HepG2 (cell line): ENCODE data around the gene C10orf53. TPM values are rescaled to one million over a fixed set of nuclear protein-coding genes. Genes with fewer than 3 reads are reported as not detected.

ENCODE experiments used
- ATAC-seq: fragments of 200-7000 bp; cut with Tn5 transposase; 3 replicates; pipeline ENCODE4 v1.9.1; 2020; ENCODE audit warnings: mild to moderate bottlenecking, moderate library complexity
- BruUV-seq: library from RNA; stranded (reverse); fragments of 400-500 nt; replicated peaks from 2 replicates; lab custom pipeline; 2021; lab: Mats Ljungman, UMichigan
- CTCF ChIA-PET: fragments of 300-600 bp; formaldehyde crosslinking; extraction: SDS; loops from one replicate; lab custom pipeline; 2021; ENCODE audit warnings: low total read pairs, inconsistent platforms, low intra/inter-chr PET ratio; lab: Yijun Ruan, JAX
- POLR2A ChIA-PET: fragments of 350-600 bp; sonication (Branson Sonifier 250); formaldehyde crosslinking; loops from one replicate; lab custom pipeline; 2020; ENCODE audit warnings: antibody characterized with exemption, inconsistent platforms; lab: Yijun Ruan, JAX
- DNase-seq: peaks from one replicate; pipeline ENCODE4 v3.0.0-alpha.2; 2015; ENCODE audit warnings: low spot score
- FAIRE-seq: peaks from 3 replicates; lab custom pipeline; 2011; peaks lifted over from hg19 to GRCh38; lab: Jason Lieb, UNC
- H2AFZ ChIP-seq: one replicate; pipeline ENCODE4 v1.6.1; 2011; ENCODE audit warnings: low read length, inconsistent platforms
- H3K27ac ChIP-seq: fragments of 300-600 bp; 3 replicates; pipeline ENCODE4 v1.8.0; 2011; ENCODE audit warnings: mixed run types, mild to moderate bottlenecking, mixed read lengths, low read length, inconsistent platforms; ENCODE audit not compliant: insufficient read depth; ENCODE audit errors: extremely low read length
- H3K27me3 ChIP-seq, 2 experiments: fragments of 200-600 bp in 1 of 2; 2 replicates in 1 of 2; 3 replicates in 1 of 2; pipeline versions ENCODE4 v1.6.0 to v1.8.0; 2011; ENCODE audit warnings: low read length in 2 of 2, mild to moderate bottlenecking in 2 of 2, moderate library complexity in 2 of 2, inconsistent platforms in 1 of 2; ENCODE audit not compliant: insufficient read depth in 2 of 2, control insufficient read depth in 1 of 2
- H3K36me3 ChIP-seq, 2 experiments: fragments of 200-600 bp in 1 of 2; replicated peaks in 1 of 2; 2 replicates in 1 of 2; 3 replicates in 1 of 2; pipeline versions ENCODE4 v1.5.1 to v1.8.0; 2011; ENCODE audit warnings: low read length in 2 of 2, inconsistent platforms in 1 of 2; ENCODE audit not compliant: insufficient read depth in 2 of 2, control insufficient read depth in 1 of 2
- H3K4me1 ChIP-seq: 2 replicates; pipeline ENCODE4 v1.5.1; 2012; ENCODE audit warnings: low read length, inconsistent platforms; ENCODE audit not compliant: insufficient read depth
- H3K4me2 ChIP-seq: 2 replicates; pipeline ENCODE4 v1.6.0; 2011; ENCODE audit warnings: low read depth, low read length, inconsistent platforms
- H3K4me3 ChIP-seq, 3 experiments: fragments of 200-600 bp in 1 of 3; sonication (generic), shearing (Covaris generic) in 1 of 3; replicated peaks in 1 of 3; 2 replicates each; pipeline ENCODE4 v1.5.1; 2011 to 2016; ENCODE audit warnings: low read length in 3 of 3, inconsistent platforms in 2 of 3, low read depth in 2 of 3, mild to moderate bottlenecking in 2 of 3, control low read depth in 1 of 3, mixed read lengths in 1 of 3; ENCODE audit not compliant: insufficient read depth in 1 of 3
- H3K79me2 ChIP-seq: one replicate; pipeline ENCODE4 v1.6.1; 2011; ENCODE audit warnings: low read length, inconsistent platforms; ENCODE audit not compliant: insufficient read depth
- H3K9ac ChIP-seq: 2 replicates; pipeline ENCODE4 v1.6.0; 2011; ENCODE audit warnings: mild to moderate bottlenecking, low read depth, low read length, inconsistent platforms; ENCODE audit not compliant: insufficient read depth
- H3K9me3 ChIP-seq: 2 replicates; pipeline ENCODE4 v1.5.1; 2012; ENCODE audit warnings: mild to moderate bottlenecking, low read length
- H4K20me1 ChIP-seq: 2 replicates; pipeline ENCODE4 v1.6.0; 2011; ENCODE audit warnings: inconsistent platforms, mild to moderate bottlenecking, low read length, moderate library complexity; ENCODE audit not compliant: insufficient read depth
- AHR ChIP-seq: IDR thresholded peaks from 2 replicates; pipeline ENCODE4 v1.6.1; 2018; ENCODE audit warnings: missing genetic modification reagents, missing compliant biosample characterization
- AKAP8 ChIP-seq: sonication (generic); formaldehyde crosslinking; IDR thresholded peaks from 2 replicates; pipeline ENCODE4 v1.5.1; 2020; ENCODE audit warnings: mild to moderate bottlenecking, missing genetic modification reagents
- GFI1 ChIP-seq: sonication (generic); formaldehyde crosslinking; IDR thresholded peaks from 2 replicates; pipeline ENCODE4 v1.5.0; 2020; ENCODE audit warnings: missing genetic modification reagents, mild to moderate bottlenecking, borderline replicate concordance
- HMGA1 ChIP-seq: sonication (generic); formaldehyde crosslinking; conservative IDR thresholded peaks from 2 replicates; pipeline ENCODE4 v1.4.0; 2020; ENCODE audit warnings: missing genetic modification reagents
- IRF2 ChIP-seq: IDR thresholded peaks from 2 replicates; pipeline ENCODE4 v1.6.1; 2018; ENCODE audit warnings: missing genetic modification reagents, missing compliant biosample characterization
- KLF13 ChIP-seq: sonication (generic); formaldehyde crosslinking; IDR thresholded peaks from 2 replicates; pipeline ENCODE4 v1.4.0; 2020; ENCODE audit warnings: mild to moderate bottlenecking, missing genetic modification reagents
- MEIS1 ChIP-seq: sonication (generic); formaldehyde crosslinking; IDR thresholded peaks from 2 replicates; pipeline ENCODE4 v1.9.0; 2021; ENCODE audit warnings: mild to moderate bottlenecking, missing genetic modification reagents, moderate library complexity, borderline replicate concordance
- POLR2AphosphoS2 ChIP-seq: IDR thresholded peaks from 2 replicates; pipeline ENCODE4 v1.6.1; 2011; ENCODE audit warnings: low read depth, low read length, improper control_type of control experiment
- SMARCC2 ChIP-seq: fragments of 450-650 bp; IDR thresholded peaks from 2 replicates; pipeline ENCODE4 v1.6.1; 2017; ENCODE audit warnings: antibody characterized with exemption, mild to moderate bottlenecking
- SUZ12 ChIP-seq: fragments of 150-350 bp; IDR thresholded peaks from 2 replicates; pipeline ENCODE4 v1.6.1; 2014; ENCODE audit warnings: low read depth, low read length
- TCF12 ChIP-seq, 2 experiments: fragments of 450-650 bp in 1 of 2; sonication (generic) in 1 of 2; formaldehyde crosslinking in 1 of 2; IDR thresholded peaks; 2 replicates each; pipeline versions ENCODE4 v1.6.1 to v1.8.0; 2017 to 2022; ENCODE audit warnings: antibody characterized with exemption in 1 of 2, mild to moderate bottlenecking in 1 of 2, missing genetic modification reagents in 1 of 2, moderate library complexity in 1 of 2
- ZFP36L1 ChIP-seq: sonication (generic); formaldehyde crosslinking; IDR thresholded peaks from 2 replicates; pipeline ENCODE4 v1.8.0; 2022; ENCODE audit warnings: mild to moderate bottlenecking, missing genetic modification reagents, moderate library complexity
- ZNF335 ChIP-seq: sonication (generic); formaldehyde crosslinking; IDR thresholded peaks from 2 replicates; pipeline ENCODE4 v1.4.0; 2020; ENCODE audit warnings: missing genetic modification reagents
- WGBS: methylation state at CpG from one replicate; pipeline ENCODE4 v1.1.6; 2017; ENCODE audit warnings: low lambda C conversion rate; 5-methylcytosine and 5-hydroxymethylcytosine counted together
- in situ Hi-C: cut with HindIII; loops from 2 replicates; pipeline ENCODE4 v1.10.0; 2017; ENCODE audit warnings: low pct_unique_long_range_greater_than_20kb; ENCODE audit not compliant: extremely low pct_ligation_motif_present
- intact Hi-C: fragments of 100-400 bp; cut with micrococcal nuclease; formaldehyde crosslinking; loops from one replicate; pipeline ENCODE4 v1.10.0; 2022; ENCODE audit not compliant: unreplicated experiment
- polyA plus RNA-seq, 8 experiments: library from polyadenylated mRNA; depleted of rRNA in 3 of 8; stranded (reverse) in 7 of 8; unstranded in 1 of 8; fragments of >200 nt; fragmentation: Illumina TruSeq in 4 of 8; extraction: Trizol in 4 of 8; gene quantifications; 2 replicates each; pipeline versions ENCODE4 v1.2.1 to v1.2.3, GENCODE V29; 2011 to 2016; ENCODE audit warnings: low read depth in 4 of 8, missing spikeins in 1 of 8, mixed read lengths in 1 of 8; ENCODE audit not compliant: insufficient read depth in 1 of 8
- total RNA-seq, 5 experiments: library from RNA; depleted of rRNA; stranded (reverse); fragments of >200 nt; fragmentation: Illumina TruSeq; extraction: Trizol; gene quantifications; 2 replicates each; pipeline ENCODE4 v1.2.3, GENCODE V29; 2016; ENCODE audit warnings: low read depth in 1 of 5
- TF ChIP-seq, protein P1 (sequence below): sonication (generic); formaldehyde crosslinking; IDR thresholded peaks from 2 replicates; pipeline ENCODE4 v1.5.0; 2020; ENCODE audit warnings: mild to moderate bottlenecking, missing genetic modification reagents, borderline replicate concordance

C10orf53 gene
- total and polyA plus RNA-seq, 2 of the 13 experiments (the other 11 are each of a cell fraction or from before 2014, with no cell fraction given), result not detected

GRCh38 chr10:49707585-49707984, 28.1 kb downstream of the C10orf53 start:
- H3K4me1 ChIP-seq, result no peaks in the 10 kb centered on the region
- TF ChIP-seq GFI1 (no peak), IRF2 (CRISPR knock-in tag) (no peak), SUZ12 (no peak), POLR2AphosphoS2 (no peak), TCF12 (IDR thresholded peaks at IDR 0.05) (no peak), TCF12 (CRISPR knock-in tag; IDR thresholded peaks at IDR 0.05) (no peak), AHR (CRISPR knock-in tag) (no peak), ZFP36L1 (CRISPR knock-in tag) (no peak), AKAP8 (CRISPR knock-in tag) (no peak), HMGA1 (CRISPR knock-in tag) (no peak), MEIS1 (CRISPR knock-in tag) (no peak), SMARCC2 (no peak), ZNF335 (CRISPR knock-in tag) (no peak), KLF13 (CRISPR knock-in tag) (no peak)
- TF ChIP-seq, protein P1, sequence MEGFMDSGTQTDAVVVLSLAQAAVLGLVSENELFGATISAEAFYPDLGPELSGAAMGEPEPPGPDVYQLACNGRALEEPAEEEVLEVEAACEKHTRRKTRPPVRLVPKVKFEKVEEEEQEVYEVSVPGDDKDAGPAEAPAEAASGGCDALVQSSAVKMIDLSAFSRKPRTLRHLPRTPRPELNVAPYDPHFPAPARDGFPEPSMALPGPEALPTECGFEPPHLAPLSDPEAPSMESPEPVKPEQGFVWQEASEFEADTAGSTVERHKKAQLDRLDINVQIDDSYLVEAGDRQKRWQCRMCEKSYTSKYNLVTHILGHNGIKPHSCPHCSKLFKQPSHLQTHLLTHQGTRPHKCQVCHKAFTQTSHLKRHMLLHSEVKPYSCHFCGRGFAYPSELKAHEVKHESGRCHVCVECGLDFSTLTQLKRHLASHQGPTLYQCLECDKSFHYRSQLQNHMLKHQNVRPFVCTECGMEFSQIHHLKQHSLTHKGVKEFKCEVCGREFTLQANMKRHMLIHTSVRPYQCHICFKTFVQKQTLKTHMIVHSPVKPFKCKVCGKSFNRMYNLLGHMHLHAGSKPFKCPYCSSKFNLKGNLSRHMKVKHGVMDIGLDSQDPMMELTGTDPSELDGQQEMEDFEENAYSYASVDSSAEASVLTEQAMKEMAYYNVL (CRISPR knock-in tag), result no peak
- no peak overlapping the region for H3K27ac ChIP-seq
- ATAC-seq (no peak), DNase-seq (no peak), FAIRE-seq (no peak)
- no peak overlapping the region for H2AFZ ChIP-seq
- H3K36me3 ChIP-seq, result no peaks in the 10 kb centered on the region
- ChIA-PET POLR2A (no interaction called here), CTCF (no interaction called here)
- H3K9ac ChIP-seq, result no peak overlapping the region
- no TSS peak for BruUV-seq
- H3K27me3 ChIP-seq, result peaks cover 5 to 23% of the 10 kb centered on the region in 2 experiments; a peak in 4 of 5 replicates
- no peak overlapping the region for H3K4me2 ChIP-seq
- H3K79me2 ChIP-seq, result no peaks in the 10 kb centered on the region
- no peaks in the 10 kb centered on the region for H3K9me3 ChIP-seq
- in situ Hi-C loops (no loop called here), intact Hi-C loops (no loop called here)
- 2% methylated on average over 3 of the region's 3 CpGs for WGBS
- no peak overlapping the region for H3K4me3 ChIP-seq
- no peaks in the 10 kb centered on the region for H4K20me1 ChIP-seq
